H9 (cell line): ENCODE measurements around the gene DTYMK. TPM values are rescaled to one million over a fixed set of nuclear protein-coding genes. Genes with fewer than 3 reads are reported as not detected.
A peak's percentile ranks its signal among the peaks of the same experiment; 100 is the strongest.

Experiments
- DNase-seq: peaks from one replicate; pipeline ENCODE4 v3.0.0-alpha.2; 2017
- H2AFZ ChIP-seq: one replicate; pipeline ENCODE4 v1.6.1; 2013; ENCODE audit warnings: mild to moderate bottlenecking, low read length, control low read depth, moderate library complexity
- H2AK5ac ChIP-seq: 2 replicates; pipeline ENCODE4 v1.6.1; 2013; ENCODE audit warnings: low read length, control low read depth, mixed read lengths; ENCODE audit not compliant: insufficient read length
- H2BK120ac ChIP-seq: one replicate; pipeline ENCODE4 v1.6.1; 2013; ENCODE audit warnings: low read depth, mild to moderate bottlenecking, low read length, control low read depth, inconsistent platforms; ENCODE audit not compliant: poor library complexity, severe bottlenecking
- H2BK12ac ChIP-seq: 2 replicates; pipeline ENCODE4 v1.6.1; 2013; ENCODE audit warnings: low read length, control low read depth, mixed read lengths, low read depth; ENCODE audit not compliant: insufficient read length
- H2BK15ac ChIP-seq: 2 replicates; pipeline ENCODE4 v1.6.1; 2013; ENCODE audit warnings: low read depth, low read length, control low read depth
- H2BK20ac ChIP-seq: one replicate; pipeline ENCODE4 v1.6.1; 2013; ENCODE audit warnings: low read depth, mild to moderate bottlenecking, low read length, control low read depth, inconsistent platforms; ENCODE audit not compliant: poor library complexity, severe bottlenecking
- H2BK5ac ChIP-seq: 2 replicates; pipeline ENCODE4 v1.6.1; 2013; ENCODE audit warnings: low read length, control low read depth, mixed read lengths; ENCODE audit not compliant: insufficient read length
- H3K14ac ChIP-seq: 2 replicates; pipeline ENCODE4 v1.6.1; 2013; ENCODE audit warnings: low read length, control low read depth; ENCODE audit not compliant: insufficient read depth
- H3K18ac ChIP-seq: 2 replicates; pipeline ENCODE4 v1.6.1; 2013; ENCODE audit warnings: low read depth, mild to moderate bottlenecking, mixed read lengths, low read length, control low read depth; ENCODE audit not compliant: insufficient read length
- H3K23ac ChIP-seq: 2 replicates; pipeline ENCODE4 v1.6.1; 2013; ENCODE audit warnings: low read length, control low read depth, mixed read lengths, low read depth; ENCODE audit not compliant: insufficient read length
- H3K23me2 ChIP-seq: 2 replicates; pipeline ENCODE4 v1.6.1; 2013; ENCODE audit warnings: low read depth, mild to moderate bottlenecking, mixed read lengths, low read length, control low read depth; ENCODE audit not compliant: insufficient read length, poor library complexity, severe bottlenecking
- H3K27ac ChIP-seq: 2 replicates; pipeline ENCODE4 v1.5.1; 2013; ENCODE audit warnings: low read length, control low read depth, mixed read lengths, low read depth; ENCODE audit not compliant: insufficient read length
- H3K27me3 ChIP-seq: 2 replicates; pipeline ENCODE4 v1.6.1; 2013; ENCODE audit warnings: low read length, control low read depth, inconsistent platforms; ENCODE audit not compliant: insufficient read depth
- H3K4ac ChIP-seq: 2 replicates; pipeline ENCODE4 v1.6.1; 2013; ENCODE audit warnings: low read depth, mild to moderate bottlenecking, control low read depth, inconsistent platforms, low read length, moderate library complexity
- H3K4me1 ChIP-seq: 2 replicates; pipeline ENCODE4 v1.6.1; 2013; ENCODE audit warnings: low read length, control low read depth, inconsistent platforms; ENCODE audit not compliant: insufficient read depth
- H3K4me2 ChIP-seq: 2 replicates; pipeline ENCODE4 v1.6.1; 2013; ENCODE audit warnings: low read length, control low read depth, mixed read lengths; ENCODE audit not compliant: insufficient read length, insufficient read depth
- H3K56ac ChIP-seq: 2 replicates; pipeline ENCODE4 v1.6.1; 2013; ENCODE audit warnings: low read depth, mild to moderate bottlenecking, mixed read lengths, low read length, control low read depth; ENCODE audit not compliant: insufficient read length
- H3K79me1 ChIP-seq: 2 replicates; pipeline ENCODE4 v1.6.1; 2013; ENCODE audit warnings: low read depth, mild to moderate bottlenecking, moderate library complexity, low read length, control low read depth, inconsistent platforms; ENCODE audit not compliant: insufficient read depth, poor library complexity, severe bottlenecking
- H3K79me2 ChIP-seq: 2 replicates; pipeline ENCODE4 v1.6.1; 2013; ENCODE audit warnings: low read length, control low read depth, inconsistent platforms; ENCODE audit not compliant: insufficient read depth
- H3K9ac ChIP-seq: 2 replicates; pipeline ENCODE4 v1.6.1; 2013; ENCODE audit warnings: low read length, control low read depth, mixed read lengths; ENCODE audit not compliant: insufficient read length; ENCODE audit errors: extremely low read depth
- H3K9me3 ChIP-seq: one replicate; pipeline ENCODE4 v1.6.1; 2013; ENCODE audit warnings: low read depth, low read length, inconsistent platforms; ENCODE audit not compliant: control insufficient read depth
- H3T11ph ChIP-seq: one replicate; pipeline ENCODE4 v1.6.1; 2013; ENCODE audit warnings: mild to moderate bottlenecking, low read length, control low read depth, inconsistent platforms
- H4K20me1 ChIP-seq: one replicate; pipeline ENCODE4 v1.6.1; 2013; ENCODE audit not compliant: control insufficient read depth, insufficient read length, insufficient read depth
- H4K5ac ChIP-seq: 2 replicates; pipeline ENCODE4 v1.6.1; 2013; ENCODE audit warnings: low read depth, mild to moderate bottlenecking, mixed read lengths, low read length, control low read depth; ENCODE audit not compliant: insufficient read length
- H4K8ac ChIP-seq: replicated peaks from 2 replicates; pipeline ENCODE4 v1.6.1; 2013; ENCODE audit warnings: low read length, control low read depth, mixed read lengths, low read depth; ENCODE audit not compliant: insufficient read length
- H4K91ac ChIP-seq: 2 replicates; pipeline ENCODE4 v1.6.1; 2013; ENCODE audit warnings: low read depth, mild to moderate bottlenecking, moderate library complexity, mixed read lengths, low read length, control low read depth; ENCODE audit not compliant: insufficient read length
- H3K27ac Mint-ChIP-seq, 3 experiments: 2 replicates in 2 of 3; 3 replicates in 1 of 3; pipeline ENCODE4 v1.8.0; 2020 to 2021; ENCODE audit warnings: mixed read lengths in 3 of 3, mild to moderate bottlenecking in 1 of 3, moderate library complexity in 1 of 3
- H3K27me3 Mint-ChIP-seq: 2 replicates; pipeline ENCODE4 v1.8.0; 2021; ENCODE audit warnings: low read depth, mild to moderate bottlenecking, moderate library complexity, mixed read lengths
- H3K36me3 Mint-ChIP-seq, 3 experiments: 2 replicates in 2 of 3; 3 replicates in 1 of 3; pipeline ENCODE4 v1.8.0; 2020 to 2021; ENCODE audit warnings: low read depth in 3 of 3, mixed read lengths in 3 of 3; ENCODE audit not compliant: insufficient read depth in 1 of 3
- H3K4me1 Mint-ChIP-seq, 2 experiments: 2 replicates each; pipeline ENCODE4 v1.8.0; 2020; ENCODE audit warnings: mixed read lengths in 2 of 2
- H3K4me3 Mint-ChIP-seq, 2 experiments: 2 replicates in 1 of 2; 3 replicates in 1 of 2; pipeline ENCODE4 v1.8.0; 2020 to 2021; ENCODE audit warnings: mild to moderate bottlenecking in 2 of 2, mixed read lengths in 2 of 2, moderate library complexity in 1 of 2
- H3K9me3 Mint-ChIP-seq, 2 experiments: 2 replicates in 1 of 2; 3 replicates in 1 of 2; pipeline ENCODE4 v1.8.0; 2020; ENCODE audit warnings: mild to moderate bottlenecking in 2 of 2, mixed read lengths in 2 of 2, moderate library complexity in 1 of 2
- CTCF ChIP-seq: fragments of 200-600 bp; sonication (generic); conservative IDR thresholded peaks from 3 replicates; pipeline ENCODE4 v1.8.0; 2021; ENCODE audit warnings: antibody characterized with exemption, mild to moderate bottlenecking
- WGBS: extraction: QIAGEN DNeasy Blood & Tissue Kit; methylation state at CpG from one replicate; pipeline ENCODE4 v1.1.7; 2013; ENCODE audit warnings: missing lambda C conversion rate, low lambda C conversion rate, mixed read lengths; ENCODE audit not compliant: insufficient read length; ENCODE audit errors: extremely low coverage; 5-methylcytosine and 5-hydroxymethylcytosine counted together
- total RNA-seq: library from RNA; stranded (reverse); gene quantifications from 2 replicates; pipeline ENCODE4 v1.2.1, GENCODE V29; 2021

The DTYMK gene
- total RNA-seq, 1 experiment from 2014 or later: 76.0 TPM

GRCh38 chr2:241641631-241642030 lies 45.0 kb downstream of the DTYMK start:
- H3K36me3 Mint-ChIP-seq: peaks cover 22 to 31% (median 23%) of the 10 kb centered on the region in 3 experiments
- no peak overlapping the region for H3K9ac ChIP-seq
- H2AFZ ChIP-seq: no peak overlapping the region
- H3K4ac ChIP-seq: no peak overlapping the region
- H3K27me3 Mint-ChIP-seq: no peaks in the 10 kb centered on the region
- no peak overlapping the region for H4K91ac ChIP-seq
- peaks cover 50% of the 10 kb centered on the region; the same call in 1 of the 2 replicates for H3K79me2 ChIP-seq
- no peak overlapping the region for H3K27ac ChIP-seq
- no peaks in the 10 kb centered on the region for H3K27me3 ChIP-seq
- H3K56ac ChIP-seq: no peak overlapping the region
- no CpG with 5 or more reads among the region's 2 CpGs for WGBS
- no peak overlapping the region for H2BK12ac ChIP-seq
- H3K9me3 Mint-ChIP-seq: peaks cover 4 to 8% of the 10 kb centered on the region in 2 experiments; a peak in 4 of 5 replicates
- no peak overlapping the region for H3K23ac ChIP-seq
- peaks cover 19% of the 10 kb centered on the region for H3K79me1 ChIP-seq
- H3K14ac ChIP-seq: no peak overlapping the region
- no peak overlapping the region for H4K8ac ChIP-seq
- no peak for TF ChIP-seq CTCF
- no peak overlapping the region; a peak in 1 of 5 replicates for H3K4me3 Mint-ChIP-seq
- no peak overlapping the region for H3K18ac ChIP-seq
- no peaks in the 10 kb centered on the region for H4K20me1 ChIP-seq
- DNase-seq: no peak
- peaks cover 6% of the 10 kb centered on the region for H3K9me3 ChIP-seq
- no peak overlapping the region for H2AK5ac ChIP-seq
- no peak overlapping the region for H2BK120ac ChIP-seq
- H2BK5ac ChIP-seq: no peak overlapping the region
- H3K27ac Mint-ChIP-seq: peak overlapping the region in 2 of 3 experiments; percentile 17 to 33; a peak in 2 of 7 replicates
- H3K4me1 ChIP-seq: no peaks in the 10 kb centered on the region; the same call in 1 of the 2 replicates
- peaks cover 5% of the 10 kb centered on the region for H3K23me2 ChIP-seq
- H3T11ph ChIP-seq: no peak overlapping the region
- peaks cover 26 to 30% of the 10 kb centered on the region in 2 experiments for H3K4me1 Mint-ChIP-seq
- H4K5ac ChIP-seq: no peak overlapping the region
- no peak overlapping the region for H3K4me2 ChIP-seq
- H2BK15ac ChIP-seq: no peak overlapping the region
- no peak overlapping the region for H2BK20ac ChIP-seq
